ENCODE results near the gene ADAMTS16.

The ADAMTS16 gene

GRCh38 chr5:5302201-5302600 is 162.1 kb downstream of the ADAMTS16 start:
- Mint-ChIP-seq H3K9me3 (peaks cover 19 to 26% of the 10 kb centered on the region in 2 donors), H3K27ac (no peak overlapping the region), H3K27me3 (no peaks in the 10 kb centered on the region), H3K4me3 (no peak overlapping the region), H3K36me3 (no peaks in the 10 kb centered on the region), H3K4me1 (no peaks in the 10 kb centered on the region)
- ATAC-seq (replicated peaks) (no peak), DNase-seq (no peak)

- Mint-ChIP-seq H3K4me1 (no peaks in the 10 kb centered on the region), H3K27me3 (no peaks in the 10 kb centered on the region), H3K4me3 (no peak overlapping the region), H3K36me3 (no peaks in the 10 kb centered on the region), H3K27ac (no peak overlapping the region), H3K9me3 (peaks cover 19 to 26% of the 10 kb centered on the region in 2 donors)
- no peak for ATAC-seq (replicated peaks)
- DNase-seq, result no peak
Observed at GRCh38 chr5:5303242-5303641, 163.1 kb downstream of the ADAMTS16 start.

DNA sequence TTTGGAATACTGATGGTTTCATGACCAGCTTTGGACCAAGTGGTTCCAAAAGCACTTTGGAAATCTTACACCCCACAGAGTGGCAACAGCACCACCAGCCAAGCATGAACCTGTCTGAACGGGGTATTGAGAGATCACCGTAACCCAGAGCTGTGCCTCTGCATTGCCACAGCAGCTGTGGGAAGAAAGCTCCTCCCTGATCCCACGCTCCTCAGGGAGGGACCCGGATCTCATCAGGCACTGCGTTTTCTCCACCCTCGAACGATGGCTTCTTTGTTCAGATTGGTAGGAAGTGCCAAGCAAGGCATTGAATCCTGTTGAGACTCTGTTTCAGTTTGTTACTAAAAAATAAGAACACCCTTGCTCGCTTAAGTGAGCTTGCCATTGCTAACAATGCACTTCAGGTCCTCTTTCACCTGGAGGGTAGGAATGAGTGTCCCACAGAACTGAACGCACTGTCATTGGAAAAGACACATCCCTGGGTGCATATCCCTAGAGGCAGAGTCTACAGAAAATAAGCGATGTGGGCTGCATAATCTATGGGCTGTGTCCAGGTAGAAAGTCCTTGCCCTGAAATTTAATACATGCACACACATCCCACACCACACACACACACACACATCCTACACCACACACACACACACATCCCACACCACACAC is 164.4 kb downstream of the ADAMTS16 start:
- Mint-ChIP-seq H3K27ac (no peak overlapping the region), H3K4me3 (no peak overlapping the region), H3K36me3 (no peaks in the 10 kb centered on the region), H3K27me3 (no peaks in the 10 kb centered on the region), H3K9me3 (peaks cover 18 to 26% of the 10 kb centered on the region in 2 donors), H3K4me1 (no peaks in the 10 kb centered on the region)
- ATAC-seq (replicated peaks) (no peak), DNase-seq (no peak)

DNA sequence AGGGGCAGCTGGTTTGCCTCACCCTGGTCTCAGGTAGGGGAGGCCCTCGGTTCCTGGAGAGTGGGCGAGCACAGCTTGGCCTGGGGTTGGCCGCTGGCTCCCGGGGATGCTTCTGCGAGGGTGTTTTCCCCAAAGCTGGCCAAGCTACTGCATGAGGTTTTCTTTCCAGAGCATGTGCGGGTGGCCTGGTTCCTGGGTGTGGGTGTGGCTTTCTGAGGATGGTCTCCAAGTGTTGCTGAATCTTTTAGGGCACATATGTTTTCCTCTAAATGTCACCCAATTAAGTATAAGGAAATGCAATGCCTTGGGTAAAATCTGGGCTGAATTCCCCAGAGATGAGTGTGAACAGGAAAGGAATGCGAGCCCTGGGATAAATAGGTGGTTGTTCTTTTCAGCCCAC is 166.6 kb downstream of the ADAMTS16 start:
- DNase-seq (no peak), ATAC-seq (replicated peaks) (no peak)
- Mint-ChIP-seq H3K4me3 (no peak overlapping the region), H3K9me3 (peaks cover 12 to 20% of the 10 kb centered on the region in 2 donors), H3K4me1 (no peaks in the 10 kb centered on the region), H3K27ac (no peak overlapping the region), H3K27me3 (no peaks in the 10 kb centered on the region), H3K36me3 (no peaks in the 10 kb centered on the region)

GRCh38 chr5:5308319-5308718 is 168.2 kb downstream of the ADAMTS16 start:
- H3K27me3 Mint-ChIP-seq, result no peaks in the 10 kb centered on the region
- H3K4me1 Mint-ChIP-seq, result no peaks in the 10 kb centered on the region
- ATAC-seq (replicated peaks) (no peak), DNase-seq (no peak)
- no peaks in the 10 kb centered on the region for H3K36me3 Mint-ChIP-seq
- no peak overlapping the region for H3K4me3 Mint-ChIP-seq
- peak overlapping the region; percentile 68 for H3K27ac Mint-ChIP-seq
- peaks cover 7 to 14% of the 10 kb centered on the region in 2 donors for H3K9me3 Mint-ChIP-seq

DNA sequence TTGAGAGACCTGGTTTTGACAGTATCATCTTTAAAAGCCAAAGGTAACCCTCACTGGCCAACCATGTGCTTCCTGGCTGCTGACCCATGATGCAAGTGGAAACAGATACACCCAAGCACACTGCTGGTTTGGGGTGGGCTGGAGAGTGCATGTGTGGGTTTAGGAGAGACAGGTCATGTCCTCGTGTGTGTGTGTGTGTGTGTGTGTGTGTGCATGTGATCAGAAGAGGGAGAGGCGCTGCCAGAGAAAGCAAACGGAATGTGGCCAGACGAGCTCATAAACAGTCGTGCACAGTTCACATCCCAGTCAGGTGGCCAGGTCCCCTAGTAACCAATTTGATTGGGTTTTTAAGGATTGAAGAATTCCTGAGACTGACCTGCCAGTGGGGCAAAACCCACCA is 169.5 kb downstream of the ADAMTS16 start:
- peaks cover 5 to 9% of the 10 kb centered on the region in 2 donors for H3K9me3 Mint-ChIP-seq

DNA sequence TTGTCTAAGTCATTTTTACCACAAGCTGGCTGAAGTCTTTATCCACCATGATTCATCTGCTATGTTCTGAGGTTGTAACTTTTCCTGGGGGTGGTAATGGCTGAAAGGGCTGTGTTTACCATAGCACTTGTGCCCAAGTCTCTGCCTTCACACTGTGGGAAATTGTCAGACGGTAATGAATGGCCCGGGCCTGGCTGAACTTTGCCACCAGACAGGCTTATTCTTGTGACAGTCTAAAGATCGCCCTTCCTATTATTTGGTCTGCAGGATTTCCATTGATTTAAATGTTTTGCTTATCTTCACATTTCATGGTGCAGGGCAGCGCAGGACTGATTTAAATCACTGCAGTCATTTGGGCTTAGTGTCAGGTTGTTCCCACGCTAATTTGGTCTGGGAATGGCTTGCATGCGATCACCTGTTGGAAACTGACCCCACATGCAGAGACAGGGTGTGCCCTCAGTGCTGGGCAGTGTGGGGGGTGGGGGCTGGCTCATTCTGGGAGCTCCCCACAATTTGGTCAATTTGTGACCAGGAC is 173.0 kb downstream of the ADAMTS16 start:
- H3K27ac Mint-ChIP-seq, result no peak overlapping the region
- H3K4me3 Mint-ChIP-seq, result no peak overlapping the region

More for the DNA sequence above, 169.5 kb downstream of the ADAMTS16 start:
- Mint-ChIP-seq H3K4me3 (no peak overlapping the region), H3K27ac (no peak overlapping the region), H3K4me1 (no peaks in the 10 kb centered on the region), H3K36me3 (no peaks in the 10 kb centered on the region), H3K27me3 (no peaks in the 10 kb centered on the region)
- no peak for ATAC-seq (replicated peaks)
- DNase-seq, result no peak

GRCh38 chr5:5314166-5314565 is 174.0 kb downstream of the ADAMTS16 start:
- no peaks in the 10 kb centered on the region for H3K27me3 Mint-ChIP-seq
- H3K36me3 Mint-ChIP-seq, result no peaks in the 10 kb centered on the region
- no peaks in the 10 kb centered on the region for H3K4me1 Mint-ChIP-seq
- H3K4me3 Mint-ChIP-seq, result no peak overlapping the region
- H3K27ac Mint-ChIP-seq, result no peak overlapping the region
- ATAC-seq (replicated peaks) (no peak), DNase-seq (no peak)
- peaks cover 3 to 6% of the 10 kb centered on the region in 2 donors for H3K9me3 Mint-ChIP-seq

More for the DNA sequence above, 173.0 kb downstream of the ADAMTS16 start:
- Mint-ChIP-seq H3K4me1 (no peaks in the 10 kb centered on the region), H3K36me3 (no peaks in the 10 kb centered on the region), H3K27me3 (no peaks in the 10 kb centered on the region), H3K9me3 (peaks cover 3 to 6% of the 10 kb centered on the region in 2 donors)
- ATAC-seq (replicated peaks), result no peak
- DNase-seq, result no peak

- DNase-seq, result no peak
- Mint-ChIP-seq H3K9me3 (peaks cover 3 to 6% of the 10 kb centered on the region in 2 donors), H3K4me3 (no peak overlapping the region), H3K4me1 (no peaks in the 10 kb centered on the region), H3K27me3 (no peaks in the 10 kb centered on the region), H3K36me3 (no peaks in the 10 kb centered on the region), H3K27ac (no peak overlapping the region)
- no peak for ATAC-seq (replicated peaks)
Observed at GRCh38 chr5:5314626-5315025, 174.5 kb downstream of the ADAMTS16 start.

GRCh38 chr5:5315068-5315980 is 175.2 kb downstream of the ADAMTS16 start:
- Mint-ChIP-seq H3K4me3 (no peak overlapping the region), H3K9me3 (peaks cover 3 to 6% of the 10 kb centered on the region in 2 donors), H3K36me3 (no peaks in the 10 kb centered on the region), H3K27ac (no peak overlapping the region), H3K4me1 (no peaks in the 10 kb centered on the region), H3K27me3 (no peaks in the 10 kb centered on the region)
- ATAC-seq (replicated peaks), result no peak
- no peak for DNase-seq

DNA sequence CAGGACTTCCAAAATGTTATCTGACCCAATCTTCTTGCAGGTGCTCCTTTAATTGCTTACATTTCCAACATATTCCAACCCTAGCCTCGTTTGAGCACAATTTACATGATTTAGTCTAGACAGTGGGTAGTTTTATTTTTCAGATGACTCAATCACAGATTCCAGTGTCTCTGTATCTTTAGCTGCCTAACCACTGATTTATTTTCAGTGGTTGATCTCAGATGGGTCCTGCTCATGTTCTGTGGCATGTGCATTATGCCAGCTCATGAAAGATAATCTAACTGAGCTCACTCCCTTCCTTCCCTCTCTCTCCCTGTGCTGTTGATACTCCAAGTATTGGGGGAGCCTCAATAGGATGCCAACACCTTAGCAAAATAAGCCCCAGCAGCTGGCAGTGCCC is 176.2 kb downstream of the ADAMTS16 start:
- Mint-ChIP-seq H3K4me1 (no peaks in the 10 kb centered on the region), H3K27me3 (no peaks in the 10 kb centered on the region), H3K9me3 (peaks cover 6% of the 10 kb centered on the region in 2 donors), H3K36me3 (no peaks in the 10 kb centered on the region), H3K4me3 (no peak overlapping the region), H3K27ac (no peak overlapping the region)
- ATAC-seq (replicated peaks), result no peak
- no peak for DNase-seq

- peaks cover 11 to 12% of the 10 kb centered on the region in 2 donors for H3K9me3 Mint-ChIP-seq
- no peak overlapping the region for H3K27ac Mint-ChIP-seq
- H3K4me1 Mint-ChIP-seq, result no peaks in the 10 kb centered on the region
- ATAC-seq (replicated peaks) (no peak), DNase-seq (no peak)
- H3K27me3 Mint-ChIP-seq, result no peaks in the 10 kb centered on the region
- H3K4me3 Mint-ChIP-seq, result no peak overlapping the region
- H3K36me3 Mint-ChIP-seq, result no peaks in the 10 kb centered on the region
Observed at GRCh38 chr5:5317976-5318375, 177.8 kb downstream of the ADAMTS16 start.

DNA sequence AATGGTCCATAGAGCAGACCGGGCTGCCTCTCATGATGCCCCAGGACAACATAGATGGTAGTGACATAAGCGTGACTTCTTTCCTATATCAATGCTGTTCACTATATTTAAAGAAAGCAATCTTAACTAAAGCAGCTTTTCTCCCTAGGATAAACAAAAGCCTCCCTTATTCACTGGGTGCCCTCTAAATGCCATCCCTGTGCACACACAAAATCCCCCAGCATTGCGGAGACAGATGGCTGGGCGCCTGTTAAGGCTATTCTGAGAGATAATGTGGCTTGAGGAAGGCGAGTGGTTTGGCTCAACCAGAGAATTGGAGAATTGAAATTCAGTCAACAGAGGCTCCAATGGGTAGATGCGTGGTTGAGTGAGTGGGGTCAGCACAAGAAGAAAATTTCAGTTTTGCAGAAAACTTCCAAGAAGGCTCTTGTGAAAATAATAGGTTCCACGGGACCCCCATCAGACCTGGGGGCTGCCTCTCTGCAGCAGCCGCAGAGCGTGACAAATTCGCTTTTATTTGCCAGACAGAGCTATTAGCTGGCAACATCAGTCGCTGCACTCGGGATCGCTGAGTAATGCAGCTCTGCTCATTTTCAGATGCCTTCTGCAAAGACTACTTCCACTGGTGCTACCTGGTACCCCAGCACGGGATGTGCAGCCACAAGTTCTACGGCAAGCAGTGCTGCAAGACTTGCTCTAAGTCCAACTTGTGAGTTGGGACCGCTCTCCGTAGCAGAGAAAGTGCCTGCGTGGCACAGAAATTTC is 178.5 kb downstream of the ADAMTS16 start:
- Mint-ChIP-seq H3K4me1 (no peaks in the 10 kb centered on the region), H3K27me3 (no peaks in the 10 kb centered on the region), H3K4me3 (no peak overlapping the region), H3K36me3 (no peaks in the 10 kb centered on the region), H3K27ac (no peak overlapping the region), H3K9me3 (peaks cover 11 to 12% of the 10 kb centered on the region in 2 donors)
- ATAC-seq (replicated peaks) (no peak), DNase-seq (no peak)

Data from stimulated activated naive B cell treated with anti-CD40 and anti-IgM and Interleukin-4, amounts not matched to agents 10 μg/mL and 1 μg/mL and 100 μg/mL, for 72 hours (primary cell).